CD14-positive monocyte (primary cell): ENCODE data around the gene P2RY6. TPM values are rescaled to one million over a fixed set of nuclear protein-coding genes. Genes with fewer than 3 reads are reported as not detected.

Experiments used
- DNase-seq, 3 donors: peaks; one replicate each; pipeline ENCODE4 v3.0.0-alpha.2; 2011 to 2022
- H2AFZ ChIP-seq: 2 replicates; pipeline ENCODE4 v1.6.0; 2012; ENCODE audit warnings: mild to moderate bottlenecking, low read depth, low read length, inconsistent platforms; ENCODE audit not compliant: insufficient read depth, poor library complexity, severe bottlenecking
- H3K27ac ChIP-seq, 2 donors: 1 replicate in 1 of 2; 2 replicates in 1 of 2; pipeline ENCODE4 v1.5.1; 2012 to 2013; ENCODE audit warnings: low read length in 2 of 2, control low read depth in 1 of 2, inconsistent platforms in 1 of 2, low read depth in 1 of 2, mild to moderate bottlenecking in 1 of 2
- H3K27me3 ChIP-seq, 2 donors: one replicate each; pipeline versions ENCODE4 v1.6.0 to v1.6.1; 2011 to 2013; ENCODE audit warnings: low read length in 2 of 2; ENCODE audit not compliant: control insufficient read depth in 2 of 2, insufficient read depth in 2 of 2
- H3K36me3 ChIP-seq, 2 donors: replicated peaks in 1 of 2; 1 replicate in 1 of 2; 2 replicates in 1 of 2; pipeline versions ENCODE4 v1.5.1 to v1.6.1; 2012 to 2013; ENCODE audit warnings: low read length in 2 of 2, control low read depth in 1 of 2, inconsistent platforms in 1 of 2, mild to moderate bottlenecking in 1 of 2; ENCODE audit not compliant: insufficient read depth in 2 of 2, control insufficient read depth in 1 of 2
- H3K4me1 ChIP-seq, 2 donors: 1 replicate in 1 of 2; 2 replicates in 1 of 2; pipeline versions ENCODE4 v1.5.1 to v1.6.1; 2012 to 2013; ENCODE audit warnings: low read length in 2 of 2, control low read depth in 1 of 2, inconsistent platforms in 1 of 2, mild to moderate bottlenecking in 1 of 2, moderate library complexity in 1 of 2; ENCODE audit not compliant: insufficient read depth in 2 of 2, control insufficient read depth in 1 of 2
- H3K4me2 ChIP-seq: replicated peaks from 2 replicates; pipeline ENCODE3; 2012; ENCODE audit warnings: low read length, moderate library complexity, mild to moderate bottlenecking; ENCODE audit not compliant: poor library complexity, severe bottlenecking; ENCODE audit errors: extremely low read depth
- H3K4me3 ChIP-seq, 3 experiments: fragments of 200-600 bp in 1 of 3; sonication (generic) in 1 of 3; replicated peaks in 1 of 3; 1 replicate in 2 of 3; 2 replicates in 1 of 3; pipeline ENCODE4 v1.5.1; 2011 to 2013; ENCODE audit warnings: low read length in 3 of 3, mild to moderate bottlenecking in 3 of 3, control low read depth in 2 of 3, low read depth in 2 of 3, inconsistent platforms in 1 of 3, moderate library complexity in 1 of 3
- H3K79me2 ChIP-seq: 2 replicates; pipeline ENCODE4 v1.6.0; 2012; ENCODE audit warnings: mild to moderate bottlenecking, control low read depth, inconsistent platforms, low read length, moderate library complexity; ENCODE audit not compliant: insufficient read depth
- H3K9ac ChIP-seq: 2 replicates; pipeline ENCODE4 v1.6.0; 2017; ENCODE audit warnings: low read length, mild to moderate bottlenecking; ENCODE audit not compliant: insufficient read depth, poor library complexity, severe bottlenecking
- H3K9me3 ChIP-seq, 2 donors: replicated peaks in 1 of 2; 1 replicate in 1 of 2; 2 replicates in 1 of 2; pipeline versions ENCODE4 v1.5.1 to v1.6.1; 2012 to 2013; ENCODE audit warnings: low read length in 2 of 2, control low read depth in 1 of 2; ENCODE audit not compliant: control insufficient read depth in 1 of 2, insufficient read depth in 1 of 2
- H4K20me1 ChIP-seq: 2 replicates; pipeline ENCODE4 v1.6.0; 2012; ENCODE audit warnings: mild to moderate bottlenecking, low read length, control low read depth, moderate library complexity; ENCODE audit not compliant: insufficient read depth
- H3K27ac Mint-ChIP-seq, 7 donors: one replicate each; pipeline ENCODE4 v1.8.0; 2020; ENCODE audit warnings: mild to moderate bottlenecking in 7 of 7, mixed read lengths in 7 of 7, moderate library complexity in 6 of 7, inconsistent platforms in 2 of 7
- H3K27me3 Mint-ChIP-seq, 3 donors: one replicate each; pipeline ENCODE4 v1.8.0; 2021 to 2022; ENCODE audit warnings: low read depth in 3 of 3, mild to moderate bottlenecking in 3 of 3, mixed read lengths in 3 of 3, moderate library complexity in 3 of 3, inconsistent platforms in 1 of 3
- H3K36me3 Mint-ChIP-seq, 2 donors: one replicate each; pipeline ENCODE4 v1.8.0; 2020; ENCODE audit warnings: mixed read lengths in 2 of 2, inconsistent platforms in 1 of 2, mild to moderate bottlenecking in 1 of 2
- H3K4me1 Mint-ChIP-seq: one replicate; pipeline ENCODE4 v1.8.0; 2020; ENCODE audit warnings: mild to moderate bottlenecking, mixed read lengths
- H3K4me3 Mint-ChIP-seq, 2 donors: one replicate each; pipeline ENCODE4 v1.8.0; 2020; ENCODE audit warnings: mild to moderate bottlenecking in 2 of 2, mixed read lengths in 2 of 2, moderate library complexity in 1 of 2
- H3K9me3 Mint-ChIP-seq, 7 donors: one replicate each; pipeline ENCODE4 v1.8.0; 2020 to 2022; ENCODE audit warnings: mixed read lengths in 7 of 7, mild to moderate bottlenecking in 6 of 7, moderate library complexity in 6 of 7, inconsistent platforms in 2 of 7
- WGBS: methylation state at CpG from one replicate; pipeline ENCODE4 v1.1.5; 2013; ENCODE audit warnings: missing lambda C conversion rate; ENCODE audit not compliant: insufficient coverage; 5-methylcytosine and 5-hydroxymethylcytosine counted together
- intact Hi-C, 2 donors: fragments of 100-400 bp; cut with micrococcal nuclease; formaldehyde crosslinking; loops; one replicate each; pipeline versions ENCODE4 v1.15.0 to v1.15.1; 2023
- polyA plus RNA-seq, 3 donors: library from polyadenylated mRNA; depleted of rRNA in 1 of 3; unstranded in 2 of 3; stranded (reverse) in 1 of 3; fragments of 300-500 nt in 2 of 3; fragments of >200 nt in 1 of 3; fragmentation: Illumina TruSeq in 2 of 3; gene quantifications; 1 replicate in 2 of 3; 2 replicates in 1 of 3; pipeline ENCODE4 v1.2.3, GENCODE V29; 2012 to 2021
- TF ChIP-seq, protein P1 (sequence below): fragments of 200-600 bp; IDR thresholded peaks from one replicate; pipeline ENCODE4 v1.8.0; 2022; ENCODE audit warnings: antibody characterized with exemption, mild to moderate bottlenecking

The P2RY6 gene
- polyA plus RNA-seq, 3 donors, result 1.7 to 5.1 (median 1.8) TPM

DNA sequence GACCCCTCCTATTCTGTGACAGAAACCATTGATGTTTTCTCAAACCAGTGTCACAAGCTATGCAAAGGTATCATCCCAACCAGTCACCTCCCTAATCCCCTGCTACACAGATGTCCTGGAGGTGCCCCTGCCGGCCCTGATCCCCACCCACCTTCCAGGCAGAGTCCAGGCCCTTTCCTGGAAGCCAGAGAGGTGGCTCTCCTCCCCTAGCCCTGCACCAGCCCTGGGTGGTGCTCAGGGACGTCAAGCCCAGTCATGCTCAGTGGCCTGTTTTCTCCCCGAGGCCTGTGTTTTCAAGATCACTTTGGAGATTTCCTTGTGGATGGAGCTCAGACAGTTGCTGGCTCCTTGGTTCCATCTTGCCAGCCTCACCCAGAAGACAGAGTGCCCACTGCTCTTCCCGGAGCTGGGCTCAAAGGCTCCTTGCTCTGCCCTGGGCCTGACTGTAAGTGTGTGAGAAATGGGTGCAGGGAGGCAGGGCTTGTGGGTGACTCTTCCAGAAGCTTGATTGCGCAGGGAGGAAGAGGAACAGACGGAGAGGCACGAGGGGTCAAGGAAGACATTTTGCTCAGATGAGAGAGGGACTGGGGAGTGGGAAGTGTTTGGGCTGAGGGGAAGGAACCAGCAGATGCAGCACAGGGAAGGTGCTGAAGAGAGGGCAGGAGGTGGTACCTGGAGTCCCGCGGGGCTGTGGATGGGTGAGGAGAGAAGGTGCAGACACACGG lies 11.3 kb downstream of the P2RY6 start:
- H3K27ac ChIP-seq, result peak overlapping the region; percentile 56 to 65
- no peaks in the 10 kb centered on the region for H3K27me3 ChIP-seq
- H3K9me3 ChIP-seq, result no peaks in the 10 kb centered on the region
- Mint-ChIP-seq H3K4me3 (peak overlapping the region in 1 of 2 donors; percentile 63), H3K9me3 (peaks cover 0 to 3% (median 0%) of the 10 kb centered on the region in 7 donors), H3K4me1 (peaks cover 79% of the 10 kb centered on the region), H3K27ac (peak overlapping the region; percentile 57 to 94 (median 83)), H3K27me3 (peaks cover 3 to 9% (median 6%) of the 10 kb centered on the region in 3 donors), H3K36me3 (peaks cover 9 to 28% of the 10 kb centered on the region in 2 donors)
- no peaks in the 10 kb centered on the region for H4K20me1 ChIP-seq
- peaks cover 66 to 74% of the 10 kb centered on the region in 2 donors for H3K4me1 ChIP-seq
- peak overlapping the region; percentile 24 for H2AFZ ChIP-seq
- no peak overlapping the region for H3K4me2 ChIP-seq
- TF ChIP-seq, protein P1, sequence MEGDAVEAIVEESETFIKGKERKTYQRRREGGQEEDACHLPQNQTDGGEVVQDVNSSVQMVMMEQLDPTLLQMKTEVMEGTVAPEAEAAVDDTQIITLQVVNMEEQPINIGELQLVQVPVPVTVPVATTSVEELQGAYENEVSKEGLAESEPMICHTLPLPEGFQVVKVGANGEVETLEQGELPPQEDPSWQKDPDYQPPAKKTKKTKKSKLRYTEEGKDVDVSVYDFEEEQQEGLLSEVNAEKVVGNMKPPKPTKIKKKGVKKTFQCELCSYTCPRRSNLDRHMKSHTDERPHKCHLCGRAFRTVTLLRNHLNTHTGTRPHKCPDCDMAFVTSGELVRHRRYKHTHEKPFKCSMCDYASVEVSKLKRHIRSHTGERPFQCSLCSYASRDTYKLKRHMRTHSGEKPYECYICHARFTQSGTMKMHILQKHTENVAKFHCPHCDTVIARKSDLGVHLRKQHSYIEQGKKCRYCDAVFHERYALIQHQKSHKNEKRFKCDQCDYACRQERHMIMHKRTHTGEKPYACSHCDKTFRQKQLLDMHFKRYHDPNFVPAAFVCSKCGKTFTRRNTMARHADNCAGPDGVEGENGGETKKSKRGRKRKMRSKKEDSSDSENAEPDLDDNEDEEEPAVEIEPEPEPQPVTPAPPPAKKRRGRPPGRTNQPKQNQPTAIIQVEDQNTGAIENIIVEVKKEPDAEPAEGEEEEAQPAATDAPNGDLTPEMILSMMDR, result no peak
- H3K9ac ChIP-seq, result no peak overlapping the region
- no peaks in the 10 kb centered on the region for H3K36me3 ChIP-seq
- DNase-seq, result peak; percentile 75 to 87 (median 78)
- intact Hi-C loops, result no loop called here
- WGBS, result 66% methylated on average over 10 of the region's 10 CpGs
- H3K4me3 ChIP-seq, result no peak overlapping the region
- no peaks in the 10 kb centered on the region for H3K79me2 ChIP-seq

GRCh38 chr11:73284106-73284505 lies 12.0 kb downstream of the P2RY6 start:
- peak overlapping the region in 1 of 2 donors; percentile 63 for H3K4me3 Mint-ChIP-seq
- no peak overlapping the region for H3K9ac ChIP-seq

More at GRCh38 chr11:73284106-73284505, 12.0 kb downstream of the P2RY6 start:
- Mint-ChIP-seq H3K27ac (peak overlapping the region in 6 of 7 donors; percentile 57 to 94 (median 84)), H3K4me1 (peaks cover 86% of the 10 kb centered on the region), H3K9me3 (peaks cover 0 to 3% (median 0%) of the 10 kb centered on the region in 7 donors), H3K27me3 (peaks cover 3 to 9% (median 5%) of the 10 kb centered on the region in 3 donors), H3K36me3 (peaks cover 9 to 28% of the 10 kb centered on the region in 2 donors)
- no peak overlapping the region for H3K4me3 ChIP-seq
- no peak overlapping the region for H3K4me2 ChIP-seq
- TF ChIP-seq, protein P1, result no peak
- H3K4me1 ChIP-seq, result peaks cover 72 to 80% of the 10 kb centered on the region in 2 donors
- WGBS, result 94% methylated on average over 2 of the region's 3 CpGs
- H3K9me3 ChIP-seq, result no peaks in the 10 kb centered on the region
- H3K36me3 ChIP-seq, result no peaks in the 10 kb centered on the region
- H3K27ac ChIP-seq, result peak overlapping the region; percentile 56 to 65
- H3K27me3 ChIP-seq, result no peaks in the 10 kb centered on the region
- H3K79me2 ChIP-seq, result no peaks in the 10 kb centered on the region
- no peaks in the 10 kb centered on the region for H4K20me1 ChIP-seq
- intact Hi-C loops, result no loop called here
- H2AFZ ChIP-seq, result peak overlapping the region; percentile 24
- DNase-seq, result no peak
